ENCODE measurements around the gene FCSK.

The FCSK gene

GRCh38 chr16:70429888-70430666, 24.3 kb upstream of the FCSK start:
- peak overlapping the region; percentile 71 for H3K14ac ChIP-seq (ENCODE audit: low read length)
- peak overlapping the region; percentile 30 for H3K9ac ChIP-seq (ENCODE audit: low read length)
- peak overlapping the region; percentile 38 for H2AK5ac ChIP-seq (ENCODE audit: low read length)
- H3K23ac ChIP-seq (ENCODE audit: low read length), result no peak overlapping the region
- H3K4me2 ChIP-seq (ENCODE audit: low read length), result peak overlapping the region; percentile 14
- peak overlapping the region; percentile 74 for H3K4ac ChIP-seq (ENCODE audit: low read depth, low read length)
- H2BK5ac ChIP-seq (ENCODE audit: low read depth, low read length, poor library complexity), result peak overlapping the region; percentile 44
- peak overlapping the region; percentile 19 for H2AFZ ChIP-seq (ENCODE audit: insufficient read depth, low read length, poor library complexity)
- peak overlapping the region; percentile 83 for H4K91ac ChIP-seq (ENCODE audit: low read depth, low read length)
- H4K12ac ChIP-seq (ENCODE audit: low read depth, low read length), result no peak overlapping the region
- no peaks in the 10 kb centered on the region for H3K9me3 ChIP-seq (ENCODE audit: insufficient read depth, low read depth, low read length)
- H3K18ac ChIP-seq (ENCODE audit: low read length), result peak overlapping the region; percentile 73
- H3K36me3 ChIP-seq (ENCODE audit: control insufficient read depth in 1 of 2, insufficient read depth in 2 of 2, low read length in 2 of 2), result peaks cover 5 to 11% of the 10 kb centered on the region in 2 experiments
- WGBS (ENCODE audit: extremely low coverage, insufficient coverage, insufficient read length), result no CpG with 5 or more reads among the region's 5 CpGs
- H3K27me3 ChIP-seq (ENCODE audit: insufficient read depth, low read length), result no peaks in the 10 kb centered on the region
- H3K79me2 ChIP-seq (ENCODE audit: control insufficient read depth, insufficient read depth, low read length, poor library complexity), result peaks cover 14% of the 10 kb centered on the region
- peaks cover 45 to 51% of the 10 kb centered on the region in 2 experiments for H3K4me1 ChIP-seq (ENCODE audit: control insufficient read depth in 1 of 2, insufficient read depth in 2 of 2, low read length in 2 of 2)
- H2BK12ac ChIP-seq (ENCODE audit: low read length), result peak overlapping the region; percentile 82
- no peak overlapping the region for H3K4me3 ChIP-seq (ENCODE audit: low read depth, low read length)
- H3K27ac ChIP-seq (ENCODE audit: low read depth, low read length), result peak overlapping the region; percentile 97
- peak overlapping the region; percentile 55 for H4K8ac ChIP-seq (ENCODE audit: low read depth, low read length)
- DNase-seq, result peak in 1 of 2 donors; percentile 21
- H2BK120ac ChIP-seq (ENCODE audit: insufficient read depth, low read length, poor library complexity), result peak overlapping the region; percentile 65
- H3K79me1 ChIP-seq (ENCODE audit: low read length), result peaks cover 28% of the 10 kb centered on the region

DNA sequence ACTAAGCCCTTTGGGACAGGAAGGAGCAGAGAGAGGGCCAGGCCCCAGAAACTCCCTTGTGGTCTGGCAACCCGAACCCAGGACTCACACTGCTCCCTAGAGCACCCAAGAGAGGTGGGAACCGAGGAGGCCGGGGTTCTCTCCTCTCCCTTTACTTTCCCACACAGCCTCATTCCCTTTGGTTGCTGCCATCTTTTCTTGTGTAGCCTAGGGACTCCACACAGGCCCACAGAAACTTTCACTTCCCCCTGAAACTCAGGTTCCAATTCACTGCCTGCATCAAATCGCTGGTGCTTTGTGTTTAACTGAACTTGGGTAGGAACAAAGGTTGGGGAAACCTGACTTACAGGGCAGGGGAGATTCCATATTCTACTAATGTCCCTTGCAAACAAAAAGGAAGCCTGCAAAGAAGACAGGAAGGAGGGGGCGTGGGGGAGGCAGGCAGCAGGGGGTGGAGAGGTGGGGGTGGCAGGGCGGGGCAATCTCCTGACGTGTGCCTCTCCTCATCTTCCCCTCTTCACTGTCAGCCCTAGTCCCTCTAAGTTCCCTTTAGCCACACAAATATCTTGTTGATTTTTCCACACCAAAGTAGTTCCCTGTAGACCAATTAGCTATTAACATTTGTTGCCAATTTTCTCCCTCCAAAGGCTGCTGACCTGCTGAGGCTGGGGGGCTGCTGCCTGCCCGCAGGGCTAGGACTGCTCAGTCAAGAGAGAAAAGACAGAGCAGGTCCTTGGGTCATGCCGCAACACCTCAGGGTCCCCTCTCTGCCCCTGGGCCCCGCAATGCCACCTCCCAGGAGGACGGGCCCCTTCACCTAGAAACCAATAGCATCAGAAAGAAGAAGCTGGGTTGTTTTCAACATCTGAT, 23.5 kb upstream of the FCSK start:
- peak overlapping the region; percentile 44 for H2BK5ac ChIP-seq (ENCODE audit: low read depth, low read length, poor library complexity)
- H3K36me3 ChIP-seq (ENCODE audit: control insufficient read depth in 1 of 2, insufficient read depth in 2 of 2, low read length in 2 of 2), result peaks cover 5 to 10% of the 10 kb centered on the region in 2 experiments
- peaks cover 45 to 51% of the 10 kb centered on the region in 2 experiments for H3K4me1 ChIP-seq (ENCODE audit: control insufficient read depth in 1 of 2, insufficient read depth in 2 of 2, low read length in 2 of 2)
- H2AFZ ChIP-seq (ENCODE audit: insufficient read depth, low read length, poor library complexity), result peak overlapping the region; percentile 60
- H4K91ac ChIP-seq (ENCODE audit: low read depth, low read length), result peak overlapping the region; percentile 83
- no peaks in the 10 kb centered on the region for H3K9me3 ChIP-seq (ENCODE audit: insufficient read depth, low read depth, low read length)
- H3K79me2 ChIP-seq (ENCODE audit: control insufficient read depth, insufficient read depth, low read length, poor library complexity), result peaks cover 14% of the 10 kb centered on the region
- no peak overlapping the region for H3K4me3 ChIP-seq (ENCODE audit: low read depth, low read length)
- WGBS (ENCODE audit: extremely low coverage, insufficient coverage, insufficient read length), result no CpG with 5 or more reads among the region's 11 CpGs
- H3K23ac ChIP-seq (ENCODE audit: low read length), result no peak overlapping the region
- peak overlapping the region; percentile 38 for H2AK5ac ChIP-seq (ENCODE audit: low read length)
- no peaks in the 10 kb centered on the region for H3K27me3 ChIP-seq (ENCODE audit: insufficient read depth, low read length)
- H4K12ac ChIP-seq (ENCODE audit: low read depth, low read length), result no peak overlapping the region
- peak overlapping the region; percentile 82 for H2BK12ac ChIP-seq (ENCODE audit: low read length)
- peak overlapping the region; percentile 30 for H3K9ac ChIP-seq (ENCODE audit: low read length)
- peak overlapping the region; percentile 73 for H3K18ac ChIP-seq (ENCODE audit: low read length)
- H4K8ac ChIP-seq (ENCODE audit: low read depth, low read length), result peak overlapping the region; percentile 55
- peaks cover 28% of the 10 kb centered on the region for H3K79me1 ChIP-seq (ENCODE audit: low read length)
- H3K14ac ChIP-seq (ENCODE audit: low read length), result peak overlapping the region; percentile 71
- H3K4ac ChIP-seq (ENCODE audit: low read depth, low read length), result peak overlapping the region; percentile 74
- peak overlapping the region; percentile 38 for H3K4me2 ChIP-seq (ENCODE audit: low read length)
- peak; percentile 54 to 85 for DNase-seq
- H3K27ac ChIP-seq (ENCODE audit: low read depth, low read length), result peak overlapping the region; percentile 97
- H2BK120ac ChIP-seq (ENCODE audit: insufficient read depth, low read length, poor library complexity), result peak overlapping the region; percentile 65

DNA sequence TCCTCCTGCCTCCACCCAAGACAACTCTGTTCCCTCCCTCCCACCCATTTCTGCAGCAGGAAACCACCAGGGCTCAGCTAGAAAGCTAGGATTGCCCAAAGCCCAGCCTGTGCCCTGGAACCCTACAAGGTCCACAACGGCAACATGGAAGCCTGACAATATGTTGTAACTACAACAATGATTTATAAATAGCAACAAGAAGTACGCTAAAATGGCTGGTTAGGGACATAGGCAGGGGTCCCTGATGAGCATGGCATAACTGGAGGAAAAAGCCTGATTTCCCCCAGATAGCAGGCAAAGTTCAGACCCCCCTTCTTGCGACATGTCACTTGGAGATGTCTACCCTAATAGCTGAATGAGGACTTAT, 22.1 kb upstream of the FCSK start:
- Histone ChIP-seq H2BK120ac (ENCODE audit: insufficient read depth, low read length, poor library complexity) (no peak overlapping the region), H3K79me1 (ENCODE audit: low read length) (peaks cover 32% of the 10 kb centered on the region), H3K14ac (ENCODE audit: low read length) (no peak overlapping the region), H3K9ac (ENCODE audit: low read length) (no peak overlapping the region), H3K27me3 (ENCODE audit: insufficient read depth, low read length) (no peaks in the 10 kb centered on the region), H2BK5ac (ENCODE audit: low read depth, low read length, poor library complexity) (no peak overlapping the region), H4K12ac (ENCODE audit: low read depth, low read length) (no peak overlapping the region), H3K36me3 (ENCODE audit: control insufficient read depth in 1 of 2, insufficient read depth in 2 of 2, low read length in 2 of 2) (peaks cover 5 to 10% of the 10 kb centered on the region in 2 experiments), H3K23ac (ENCODE audit: low read length) (no peak overlapping the region), H3K9me3 (ENCODE audit: insufficient read depth, low read depth, low read length) (no peaks in the 10 kb centered on the region), H3K27ac (ENCODE audit: low read depth, low read length) (no peak overlapping the region), H2AK5ac (ENCODE audit: low read length) (no peak overlapping the region), H3K4me1 (ENCODE audit: control insufficient read depth in 1 of 2, insufficient read depth in 2 of 2, low read length in 2 of 2) (peaks cover 54 to 60% of the 10 kb centered on the region in 2 experiments), H2BK12ac (ENCODE audit: low read length) (no peak overlapping the region), H3K79me2 (ENCODE audit: control insufficient read depth, insufficient read depth, low read length, poor library complexity) (peaks cover 14% of the 10 kb centered on the region), H2AFZ (ENCODE audit: insufficient read depth, low read length, poor library complexity) (no peak overlapping the region), H3K4me3 (ENCODE audit: low read depth, low read length) (no peak overlapping the region), H4K8ac (ENCODE audit: low read depth, low read length) (no peak overlapping the region), H3K4ac (ENCODE audit: low read depth, low read length) (no peak overlapping the region), H3K18ac (ENCODE audit: low read length) (no peak overlapping the region), H3K4me2 (ENCODE audit: low read length) (no peak overlapping the region), H4K91ac (ENCODE audit: low read depth, low read length) (no peak overlapping the region)
- WGBS (ENCODE audit: extremely low coverage, insufficient coverage, insufficient read length), result no CpG with 5 or more reads among the region's 3 CpGs
- peak in 1 of 2 donors; percentile 19 for DNase-seq

DNA sequence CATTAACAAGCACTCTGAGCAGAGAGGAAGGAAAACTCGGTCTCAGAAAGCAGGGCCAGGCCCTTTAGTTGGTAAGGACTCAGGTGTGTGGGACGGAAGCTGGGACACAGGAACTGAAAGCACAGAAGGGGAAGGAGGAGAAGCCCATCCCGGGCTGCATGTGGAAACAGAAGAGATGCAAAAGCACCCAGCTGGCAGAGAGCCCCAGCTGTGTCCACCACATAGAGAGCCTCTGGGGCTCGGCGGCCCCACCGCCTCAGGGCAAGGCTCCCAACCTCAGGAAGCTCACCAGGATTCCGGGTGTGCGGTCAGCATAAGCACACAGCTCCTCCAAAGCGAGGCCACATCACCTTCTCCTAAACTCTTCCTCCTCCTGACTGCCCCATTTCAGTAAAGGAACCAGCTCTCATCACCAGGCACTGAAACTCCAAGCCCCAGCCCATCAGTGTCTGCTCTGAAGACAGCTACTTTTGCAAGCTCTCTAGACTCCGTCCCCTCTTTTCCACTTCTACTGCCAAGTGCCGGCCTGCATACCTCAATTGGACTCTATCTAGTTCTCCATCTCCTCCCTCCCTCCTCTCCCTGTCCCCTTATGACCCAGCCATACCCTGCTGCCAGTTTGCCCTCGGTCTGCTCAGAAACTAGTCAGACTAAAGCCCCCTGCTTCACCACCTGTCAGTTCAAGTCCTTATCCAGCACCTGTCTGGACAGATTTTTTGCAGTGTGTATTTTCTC, 21.5 kb upstream of the FCSK start:
- DNase-seq, result peak in 1 of 2 donors; percentile 26
- Histone ChIP-seq H3K79me1 (ENCODE audit: low read length) (peaks cover 32% of the 10 kb centered on the region), H3K36me3 (ENCODE audit: control insufficient read depth in 1 of 2, insufficient read depth in 2 of 2, low read length in 2 of 2) (peaks cover 5 to 10% of the 10 kb centered on the region in 2 experiments), H2AK5ac (ENCODE audit: low read length) (no peak overlapping the region), H3K4me3 (ENCODE audit: low read depth, low read length) (no peak overlapping the region), H3K9ac (ENCODE audit: low read length) (no peak overlapping the region), H2BK12ac (ENCODE audit: low read length) (peak overlapping the region; percentile 10), H2BK120ac (ENCODE audit: insufficient read depth, low read length, poor library complexity) (no peak overlapping the region), H3K23ac (ENCODE audit: low read length) (no peak overlapping the region), H3K4ac (ENCODE audit: low read depth, low read length) (no peak overlapping the region), H3K27me3 (ENCODE audit: insufficient read depth, low read length) (no peaks in the 10 kb centered on the region), H2AFZ (ENCODE audit: insufficient read depth, low read length, poor library complexity) (no peak overlapping the region), H4K91ac (ENCODE audit: low read depth, low read length) (no peak overlapping the region), H3K4me2 (ENCODE audit: low read length) (no peak overlapping the region), H3K14ac (ENCODE audit: low read length) (no peak overlapping the region), H2BK5ac (ENCODE audit: low read depth, low read length, poor library complexity) (no peak overlapping the region), H4K12ac (ENCODE audit: low read depth, low read length) (no peak overlapping the region), H3K79me2 (ENCODE audit: control insufficient read depth, insufficient read depth, low read length, poor library complexity) (peaks cover 18% of the 10 kb centered on the region), H3K9me3 (ENCODE audit: insufficient read depth, low read depth, low read length) (no peaks in the 10 kb centered on the region), H3K4me1 (ENCODE audit: control insufficient read depth in 1 of 2, insufficient read depth in 2 of 2, low read length in 2 of 2) (peaks cover 57 to 60% of the 10 kb centered on the region in 2 experiments), H3K18ac (ENCODE audit: low read length) (no peak overlapping the region), H4K8ac (ENCODE audit: low read depth, low read length) (no peak overlapping the region), H3K27ac (ENCODE audit: low read depth, low read length) (no peak overlapping the region)
- no CpG with 5 or more reads among the region's 12 CpGs for WGBS (ENCODE audit: extremely low coverage, insufficient coverage, insufficient read length)

All from trophoblast cell (in vitro differentiated cells and primary cell).